Suprapubic skin (tissue), 4 donors: ENCODE results near the gene PRX. TPM values are rescaled to one million over a fixed set of nuclear protein-coding genes. Genes with fewer than 3 reads are reported as not detected.
"Not testable (repeated sequence)": the region's sequence is repeated elsewhere in the genome, so short reads cannot be mapped to it uniquely, and the experiment has no call there.

Experiments
- DNase-seq, 2 donors: peaks; one replicate each; pipeline ENCODE4 v3.0.0-alpha.2; 2019; ENCODE audit warnings: low spot score in 2 of 2
- H3K27ac ChIP-seq: fragments of 200-600 bp; sonication (generic); one replicate; pipeline ENCODE4 v1.5.1; 2019
- H3K27me3 ChIP-seq: fragments of 200-600 bp; sonication (generic); one replicate; pipeline ENCODE4 v1.5.1; 2019
- H3K36me3 ChIP-seq: fragments of 200-600 bp; sonication (generic); one replicate; pipeline ENCODE4 v1.5.1; 2019
- H3K4me1 ChIP-seq: fragments of 200-600 bp; sonication (generic); one replicate; pipeline ENCODE4 v1.5.1; 2019
- H3K4me3 ChIP-seq: fragments of 200-600 bp; sonication (generic); one replicate; pipeline ENCODE4 v1.5.1; 2019; ENCODE audit warnings: mild to moderate bottlenecking
- H3K9me3 ChIP-seq: fragments of 200-600 bp; sonication (generic); one replicate; pipeline ENCODE4 v1.5.1; 2019
- CTCF ChIP-seq, 2 donors: fragments of 200-600 bp in 1 of 2; fragments of 450-650 bp in 1 of 2; sonication (generic) in 1 of 2; IDR thresholded peaks; one replicate each; pipeline ENCODE4 v1.5.1; 2016 to 2019; ENCODE audit warnings: antibody characterized with exemption in 2 of 2, mild to moderate bottlenecking in 1 of 2, moderate library complexity in 1 of 2
- EP300 ChIP-seq: sonication (generic); formaldehyde crosslinking; IDR thresholded peaks from one replicate; pipeline ENCODE4 v1.6.1; 2017; ENCODE audit warnings: antibody characterized with exemption
- POLR2A ChIP-seq, 2 donors: fragments of 450-650 bp; IDR thresholded peaks; one replicate each; pipeline ENCODE4 v1.6.1; 2017; ENCODE audit warnings: antibody characterized with exemption in 2 of 2, mild to moderate bottlenecking in 2 of 2, moderate library complexity in 2 of 2
- POLR2AphosphoS5 ChIP-seq, 3 donors: sonication (generic); formaldehyde crosslinking; IDR thresholded peaks; one replicate each; pipeline ENCODE4 v1.6.1; 2017; ENCODE audit warnings: antibody characterized with exemption in 3 of 3
- WGBS: methylation state at CpG from one replicate; pipeline ENCODE4 v1.1.5; 2018; 5-methylcytosine and 5-hydroxymethylcytosine counted together
- total RNA-seq, 4 donors: library from RNA; depleted of rRNA; stranded (reverse); fragments of >200 nt; gene quantifications; one replicate each; pipeline ENCODE4 v1.1.0, GENCODE V29; 2016

The PRX gene
- total RNA-seq, 4 donors from 2014 or later = 4.1 to 7.3 (median 4.8) TPM

- H3K4me1 ChIP-seq = peaks cover 36% of the 10 kb centered on the region
- H3K36me3 ChIP-seq = no peaks in the 10 kb centered on the region
- no peak overlapping the region for H3K4me3 ChIP-seq
- DNase-seq = no peak
- WGBS = 58% methylated on average over 12 of the region's 21 CpGs
- no peaks in the 10 kb centered on the region for H3K9me3 ChIP-seq
- no peaks in the 10 kb centered on the region for H3K27me3 ChIP-seq
- TF ChIP-seq CTCF (IDR thresholded peaks at IDR 0.05) = no peak
- no peak for TF ChIP-seq EP300
- no peak for TF ChIP-seq POLR2AphosphoS5 (IDR thresholded peaks at IDR 0.05)
- TF ChIP-seq POLR2A (IDR thresholded peaks at IDR 0.05) = no peak
- H3K27ac ChIP-seq = no peak overlapping the region
Observed at GRCh38 chr19:40414542-40415535, 1.7 kb upstream of the PRX start.

DNA sequence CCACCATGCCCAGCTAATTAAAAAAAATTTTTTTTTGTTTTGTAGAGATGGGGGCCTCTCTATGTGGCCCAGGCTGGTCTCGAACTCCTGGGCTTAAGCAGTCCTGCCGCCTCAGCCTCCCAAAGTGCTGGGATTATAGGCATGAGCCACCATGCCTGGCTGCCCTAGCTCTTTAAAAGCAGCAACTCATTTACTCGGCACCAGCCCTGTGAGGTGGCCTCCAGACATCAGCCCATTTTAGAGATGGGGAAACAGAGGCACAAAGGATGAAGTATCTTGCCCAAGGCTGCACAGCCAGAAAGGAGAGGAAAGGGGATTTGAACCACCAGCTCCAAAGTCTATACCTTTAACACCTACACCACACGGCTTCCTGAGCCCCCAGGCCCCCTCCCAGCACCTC is 312 bp downstream of the PRX start:
- no peak overlapping the region for H3K27ac ChIP-seq
- H3K4me1 ChIP-seq = peaks cover 36% of the 10 kb centered on the region
- DNase-seq = no peak
- TF ChIP-seq POLR2AphosphoS5 (IDR thresholded peaks at IDR 0.05) = no peak
- no peak for TF ChIP-seq EP300
- TF ChIP-seq POLR2A (IDR thresholded peaks at IDR 0.05) = no peak
- TF ChIP-seq CTCF (IDR thresholded peaks at IDR 0.05) = no peak
- no peak overlapping the region for H3K4me3 ChIP-seq
- 80% methylated on average over 1 of the region's 4 CpGs for WGBS
- H3K9me3 ChIP-seq = no peaks in the 10 kb centered on the region
- H3K36me3 ChIP-seq = no peaks in the 10 kb centered on the region
- H3K27me3 ChIP-seq = no peaks in the 10 kb centered on the region

DNA sequence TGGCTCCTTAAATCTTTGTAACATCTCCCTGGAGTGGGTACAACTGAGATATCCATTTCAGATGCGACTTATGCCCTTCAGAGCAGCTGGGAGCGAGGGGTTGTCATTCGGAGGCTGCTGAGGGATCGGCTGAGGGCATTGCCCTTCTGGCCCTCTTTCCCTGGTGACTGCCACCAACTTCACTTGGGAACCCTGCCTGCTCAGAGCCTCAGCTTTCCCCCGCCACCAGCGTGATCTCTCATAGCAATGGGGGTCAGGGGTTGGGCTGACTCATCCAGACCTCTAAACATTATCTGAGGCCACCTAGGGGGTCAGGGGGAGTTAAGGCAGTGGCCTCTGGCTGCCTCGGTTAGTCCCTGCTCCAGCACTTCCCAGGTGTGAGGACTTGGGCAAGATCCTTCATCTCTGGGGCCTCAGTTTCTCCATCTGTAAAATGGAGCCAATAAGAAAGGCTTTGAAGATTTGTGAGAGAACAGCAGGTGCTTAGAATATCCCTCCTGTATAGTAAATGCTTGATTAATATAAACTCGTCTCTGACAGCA is 1.1 kb downstream of the PRX start:
- Histone ChIP-seq H3K4me3 (no peak overlapping the region), H3K36me3 (no peaks in the 10 kb centered on the region), H3K27me3 (no peaks in the 10 kb centered on the region), H3K9me3 (no peaks in the 10 kb centered on the region), H3K4me1 (peaks cover 30% of the 10 kb centered on the region), H3K27ac (no peak overlapping the region)
- 62% methylated on average over 6 of the region's 8 CpGs for WGBS
- no peak for TF ChIP-seq CTCF (IDR thresholded peaks at IDR 0.05)
- no peak for TF ChIP-seq POLR2A (IDR thresholded peaks at IDR 0.05)
- no peak for TF ChIP-seq EP300
- TF ChIP-seq POLR2AphosphoS5 (IDR thresholded peaks at IDR 0.05) = no peak
- DNase-seq = no peak

DNA sequence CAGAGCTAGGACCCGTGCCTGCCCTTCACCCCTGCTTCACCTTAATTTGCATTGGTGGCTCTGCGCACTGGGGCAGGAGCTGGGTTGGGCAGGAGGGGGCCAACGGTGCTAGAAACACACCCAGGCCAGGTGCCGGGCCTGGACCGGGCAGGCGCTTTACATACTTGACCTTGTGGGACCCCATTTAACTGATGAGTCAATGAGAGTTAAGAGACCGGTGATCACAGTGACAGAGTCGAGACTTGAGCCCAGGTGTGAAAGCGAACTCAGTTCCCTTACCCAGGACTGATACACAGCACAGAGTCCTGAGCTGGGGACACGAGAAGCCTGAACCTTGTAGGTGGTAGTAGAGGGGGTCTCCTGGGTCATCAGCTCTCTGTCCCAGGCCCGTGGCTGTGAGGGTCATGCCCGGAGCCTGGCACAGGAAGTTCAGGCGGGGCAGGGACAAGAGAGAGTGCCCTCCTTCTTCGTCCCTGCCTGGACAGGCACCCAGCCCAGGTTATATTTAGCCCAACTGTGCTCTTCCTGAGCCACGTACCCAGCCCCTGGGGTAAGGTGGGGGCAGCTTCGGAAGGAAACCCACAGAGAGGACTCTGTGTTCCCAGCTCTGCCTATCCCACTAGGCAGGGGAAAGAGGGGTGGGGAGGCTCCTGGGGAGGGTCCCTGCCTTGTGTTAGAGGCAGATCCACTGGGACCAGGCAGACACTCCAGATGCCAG is 1.9 kb downstream of the PRX start:
- Histone ChIP-seq H3K4me3 (no peak overlapping the region), H3K27me3 (no peaks in the 10 kb centered on the region), H3K9me3 (no peaks in the 10 kb centered on the region), H3K27ac (peak overlapping the region; percentile 0), H3K36me3 (no peaks in the 10 kb centered on the region), H3K4me1 (peaks cover 29% of the 10 kb centered on the region)
- WGBS = 61% methylated on average over 10 of the region's 16 CpGs
- DNase-seq = no peak
- no peak for TF ChIP-seq EP300
- TF ChIP-seq POLR2A (IDR thresholded peaks at IDR 0.05) = no peak
- TF ChIP-seq POLR2AphosphoS5 (IDR thresholded peaks at IDR 0.05) = no peak
- TF ChIP-seq CTCF (IDR thresholded peaks at IDR 0.05) = no peak

DNA sequence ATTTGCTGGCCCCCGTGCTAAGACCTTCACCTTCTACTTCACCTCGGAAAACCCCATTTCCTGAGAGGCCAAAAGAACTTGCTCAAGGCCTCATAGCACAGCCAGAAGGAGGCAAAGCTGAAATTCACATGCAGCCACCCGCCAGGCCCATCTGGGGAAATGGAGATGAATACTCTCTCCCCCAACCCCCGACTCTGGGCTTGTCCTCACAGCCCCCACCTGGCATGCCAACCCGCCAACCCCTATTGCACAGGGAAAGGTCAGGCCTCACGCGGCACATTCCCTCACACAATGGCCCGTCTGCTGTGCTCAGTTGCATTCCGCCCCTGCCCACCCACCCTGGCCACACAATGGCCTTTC is 3.2 kb downstream of the PRX start:
- TF ChIP-seq CTCF (IDR thresholded peaks at IDR 0.05) = no peak
- no peak for TF ChIP-seq POLR2AphosphoS5 (IDR thresholded peaks at IDR 0.05)
- no peak for TF ChIP-seq EP300
- no peak for TF ChIP-seq POLR2A (IDR thresholded peaks at IDR 0.05)
- Histone ChIP-seq H3K4me3 (no peak overlapping the region), H3K4me1 (peaks cover 27% of the 10 kb centered on the region), H3K36me3 (no peaks in the 10 kb centered on the region), H3K27me3 (no peaks in the 10 kb centered on the region), H3K9me3 (no peaks in the 10 kb centered on the region), H3K27ac (no peak overlapping the region)
- 76% methylated on average over 7 of the region's 9 CpGs for WGBS
- DNase-seq = no peak

GRCh38 chr19:40408598-40408925 is 4.6 kb downstream of the PRX start:
- not testable (repeated sequence) for H3K36me3 ChIP-seq, H3K27me3 ChIP-seq, H3K4me3 ChIP-seq, H3K27ac ChIP-seq, DNase-seq, H3K9me3 ChIP-seq
- WGBS = 77% methylated on average over 8 of the region's 8 CpGs
- H3K4me1 ChIP-seq = peaks cover 33% of the 10 kb centered on the region
